AG08395 (cell line): ENCODE measurements around the gene LPAR3.

Experiments used
- DNase-seq: peaks from one replicate; pipeline ENCODE4 v3.0.0; 2012; ENCODE audit warnings: mixed read lengths, low spot score

Gene LPAR3

DNA sequence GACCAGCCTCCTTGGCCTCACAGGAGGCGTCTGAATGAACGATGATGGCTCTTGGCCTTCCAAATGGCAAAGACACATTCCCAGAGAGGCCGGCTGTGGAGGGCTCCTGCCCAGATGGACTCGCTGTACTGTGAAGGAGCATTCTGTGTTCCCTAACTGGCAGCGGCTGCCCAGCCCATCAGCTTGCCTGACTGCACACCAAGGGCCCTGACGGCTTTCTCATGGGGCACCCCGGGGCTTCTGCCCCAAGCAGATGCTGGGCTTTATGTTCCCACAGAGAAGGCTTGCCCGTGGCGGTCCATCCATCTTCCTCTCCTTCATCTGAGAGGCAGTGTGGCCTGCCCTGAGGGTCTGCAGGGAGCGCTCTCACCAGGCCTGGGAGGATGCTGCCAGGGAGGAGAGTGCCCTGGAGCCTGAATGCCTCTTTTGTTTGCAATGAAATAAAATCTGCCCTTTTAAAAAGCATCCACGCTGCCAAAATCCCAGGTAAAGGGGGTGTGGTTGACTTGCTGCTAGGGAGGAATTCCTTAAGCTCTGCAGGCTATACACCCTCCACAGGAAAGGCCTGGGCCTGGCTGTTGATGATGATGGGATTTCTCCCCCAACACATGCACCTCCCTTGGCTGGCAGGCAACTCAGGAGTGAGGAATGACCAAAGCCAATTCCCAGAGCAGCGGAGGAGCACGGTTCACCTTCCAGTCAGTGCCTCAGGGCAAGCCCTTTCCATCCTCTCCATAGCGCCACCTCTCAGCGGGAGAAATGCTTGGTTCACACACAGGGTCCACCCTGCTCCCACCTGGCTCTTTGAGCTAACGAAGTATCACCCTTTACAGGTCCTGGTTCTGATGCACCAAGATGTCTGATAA is 118.1 kb downstream of the LPAR3 start:
- no peak for DNase-seq

DNA sequence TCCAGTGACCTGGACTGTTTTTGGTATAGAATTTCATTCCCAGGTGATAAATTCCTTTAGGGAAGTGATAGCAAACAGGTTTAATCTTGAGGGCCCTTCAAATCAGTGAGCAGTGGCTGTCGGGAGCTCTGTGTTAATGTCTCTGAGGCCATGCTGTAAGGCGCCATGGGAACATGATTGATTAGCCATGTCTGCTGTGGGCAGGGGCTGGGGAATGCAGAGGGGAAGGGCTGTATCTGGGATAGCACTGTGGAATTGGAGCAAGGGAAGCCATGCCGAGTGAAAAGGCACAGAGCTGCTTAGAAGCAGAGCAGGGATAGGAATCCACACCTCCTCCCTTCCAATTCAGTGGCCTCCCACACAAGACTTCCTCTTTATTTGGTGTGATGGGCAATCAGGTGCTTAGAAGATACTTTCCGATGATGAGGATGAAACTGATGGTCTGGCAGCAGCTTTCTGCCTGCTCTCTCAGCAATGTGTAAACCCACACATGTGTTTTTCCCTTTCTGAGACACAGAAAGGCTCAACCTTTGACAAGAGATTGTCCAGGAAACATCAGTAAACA is 119.0 kb downstream of the LPAR3 start:
- DNase-seq = no peak

DNA sequence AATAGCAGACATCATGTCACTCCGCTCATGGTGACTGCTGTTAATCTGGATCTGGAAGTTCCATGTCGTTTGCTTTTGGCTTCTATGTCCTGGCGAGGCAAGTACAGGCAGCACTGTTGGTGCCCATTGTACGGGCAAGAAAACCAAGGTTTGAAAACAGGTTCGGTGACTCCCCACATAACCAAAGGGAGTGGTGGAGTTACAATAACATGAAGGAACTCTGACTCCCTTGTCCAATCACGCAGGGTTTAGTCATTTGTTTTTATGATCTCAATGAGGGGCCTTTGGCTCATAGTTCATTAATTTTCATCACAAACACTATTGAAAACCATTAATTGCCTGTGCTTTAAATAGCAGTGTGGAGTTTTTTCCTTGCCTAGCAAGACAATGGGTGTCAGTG is 119.8 kb downstream of the LPAR3 start:
- DNase-seq = no peak

DNA sequence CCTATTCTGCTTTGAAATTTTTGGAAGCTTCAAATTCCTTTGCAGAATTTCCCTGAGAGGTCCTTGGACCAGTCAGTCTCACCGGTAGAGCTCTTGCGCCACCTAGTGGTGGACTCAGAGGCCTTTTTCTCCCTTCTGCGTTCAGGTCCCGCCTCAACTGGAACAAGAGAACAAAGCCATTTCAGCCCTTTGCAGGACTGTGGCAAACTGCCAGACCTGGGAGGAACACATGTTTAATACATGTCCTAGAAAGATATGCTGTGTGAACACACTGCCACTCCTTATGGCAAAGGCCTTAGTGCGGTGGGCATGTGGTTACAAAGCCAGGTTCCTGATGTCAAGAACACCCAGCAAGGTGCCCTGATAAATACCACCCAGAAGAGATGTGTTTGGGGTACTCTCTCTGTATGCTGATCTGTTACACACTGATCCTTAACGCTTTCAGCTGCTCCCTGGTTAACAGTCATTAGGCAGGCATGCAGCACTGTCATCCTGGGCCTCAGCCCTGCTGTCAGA is 120.5 kb downstream of the LPAR3 start:
- DNase-seq = peak; percentile 90

DNA sequence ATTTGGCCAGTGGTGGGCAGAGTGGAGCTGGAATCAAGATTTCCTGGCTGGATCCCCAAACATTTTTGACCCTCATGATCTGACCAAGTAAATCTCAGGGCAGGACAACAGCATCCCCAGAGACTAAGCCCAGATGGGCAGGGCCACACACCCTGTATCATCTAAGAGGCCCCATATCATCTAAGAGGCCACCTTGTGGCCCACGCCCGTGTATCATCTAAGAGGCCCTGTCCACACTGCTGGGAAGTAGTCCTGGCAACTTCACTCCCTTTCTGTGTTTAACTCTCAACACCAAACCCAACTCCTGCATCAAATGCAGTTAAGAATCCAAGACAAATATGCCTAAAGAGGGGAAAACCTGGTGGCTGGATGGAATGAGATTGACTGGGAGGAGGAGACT is 121.1 kb downstream of the LPAR3 start:
- DNase-seq = no peak

DNA sequence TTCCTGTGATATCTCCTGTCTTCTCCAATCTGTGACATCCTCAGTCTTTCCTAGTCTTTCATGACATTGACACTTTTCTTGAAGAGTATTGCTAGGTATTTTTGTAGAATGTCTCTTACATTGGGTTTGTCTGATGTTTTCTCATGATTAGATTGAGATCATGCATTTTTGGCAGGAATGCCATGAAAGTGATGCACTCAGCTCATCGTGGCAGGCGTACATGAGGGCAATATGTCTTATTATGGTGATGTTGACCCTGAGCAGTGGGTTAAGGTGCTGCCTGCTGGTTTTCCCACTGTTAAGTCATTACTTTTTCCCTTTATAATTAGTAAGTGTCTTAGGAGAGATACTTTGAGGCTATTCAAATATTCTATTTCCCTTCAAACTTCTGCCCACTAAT is 122.5 kb downstream of the LPAR3 start:
- no peak for DNase-seq

DNA sequence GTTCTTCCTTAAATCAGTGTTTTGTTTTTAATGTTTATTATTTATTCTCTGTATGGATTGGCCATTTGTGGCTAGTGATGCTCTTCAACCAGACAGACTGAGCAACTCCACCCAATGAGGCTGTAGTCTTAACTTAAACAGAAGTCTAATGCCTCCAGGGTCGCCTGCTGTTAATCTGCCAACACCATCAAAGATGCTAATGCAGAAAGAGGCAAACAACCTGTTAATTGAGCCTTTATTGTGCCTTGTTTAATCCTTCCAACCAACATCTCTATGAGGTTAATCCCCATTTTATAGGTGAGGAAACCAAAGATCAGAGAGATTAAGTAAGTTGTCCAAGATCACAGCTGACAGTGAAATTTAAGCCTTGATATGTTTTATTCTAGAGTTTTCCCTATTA is 123.4 kb downstream of the LPAR3 start:
- no peak for DNase-seq

DNA sequence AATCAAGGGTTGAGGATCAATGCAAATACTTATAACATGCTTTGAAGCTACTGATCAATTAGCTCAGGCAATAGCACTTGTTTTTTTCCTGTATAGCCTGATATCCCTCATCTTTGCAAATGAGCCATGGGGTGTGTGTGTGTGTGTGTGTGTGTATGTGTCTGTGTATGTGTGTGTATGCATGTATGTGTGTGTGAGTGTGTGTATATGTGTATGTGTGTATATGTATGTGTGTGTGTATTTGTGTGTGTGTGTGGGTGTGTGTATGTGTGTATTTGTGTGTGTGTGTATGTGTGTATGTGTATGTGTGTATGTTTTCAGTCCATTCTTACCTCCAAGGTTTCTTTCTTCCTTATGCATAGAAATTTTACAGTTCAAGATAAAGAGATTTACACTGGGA is 124.4 kb downstream of the LPAR3 start:
- no peak for DNase-seq

DNA sequence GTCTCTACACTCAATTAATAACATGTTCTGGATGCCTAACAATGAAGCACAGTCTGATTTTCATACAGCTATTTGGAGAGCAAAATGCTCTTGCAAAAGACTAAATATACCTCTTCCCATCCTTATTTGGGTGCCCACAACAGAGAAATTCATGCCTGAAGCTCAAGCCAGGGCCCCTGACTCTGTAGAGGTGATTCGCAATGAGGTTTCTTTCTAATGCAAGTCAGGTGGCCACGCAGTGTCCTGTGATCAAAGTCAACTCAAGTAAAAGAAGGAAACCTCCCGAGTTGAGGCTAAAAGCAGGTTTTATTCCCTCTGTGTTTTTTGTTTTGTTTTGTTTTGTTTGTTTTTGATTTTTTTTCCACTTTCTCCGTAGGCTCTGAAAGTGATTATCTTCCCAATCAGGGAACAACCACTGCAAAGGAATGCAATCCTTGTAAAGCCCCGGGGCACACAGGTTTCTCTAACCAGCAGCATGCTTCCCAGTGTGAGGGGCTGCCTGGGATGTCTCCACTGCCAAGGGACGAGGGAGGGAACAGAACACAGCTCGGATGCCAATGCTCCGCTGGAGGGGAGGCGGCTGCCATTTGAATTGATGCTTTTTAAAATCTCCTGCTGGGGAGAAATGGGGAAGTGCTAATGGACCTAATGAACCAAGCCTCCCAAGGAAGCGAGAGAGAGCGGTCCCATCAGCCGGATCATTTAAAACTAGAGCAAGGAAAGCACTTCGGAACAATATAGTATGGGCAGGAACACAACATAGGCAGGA is 128.9 kb downstream of the LPAR3 start:
- no peak for DNase-seq

DNA sequence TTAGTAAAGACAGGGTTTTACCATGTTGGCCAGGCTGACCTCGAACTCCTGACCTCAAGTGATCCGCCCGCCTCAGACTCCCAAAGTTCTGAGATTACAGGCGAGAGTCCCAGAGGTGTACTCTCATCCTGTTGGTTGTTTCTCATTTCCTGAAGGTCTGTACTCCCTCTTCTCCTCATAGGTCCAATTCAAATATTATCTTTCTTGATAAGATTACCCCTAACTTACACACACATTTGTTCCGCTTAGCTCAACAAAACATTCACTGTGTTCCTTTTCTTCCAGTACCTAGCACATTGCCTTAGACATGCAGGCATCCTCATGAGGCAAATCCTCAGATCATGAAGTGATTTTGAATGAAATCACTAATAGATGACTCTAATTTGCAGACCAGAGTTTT is 130.3 kb downstream of the LPAR3 start:
- no peak for DNase-seq
